Keratinocyte (primary cell): ENCODE data around the gene ERICH2. TPM values are rescaled to one million over a fixed set of nuclear protein-coding genes. Genes with fewer than 3 reads are reported as not detected.

Experiments used
- DNase-seq: peaks from one replicate; pipeline ENCODE4 v3.0.0-alpha.2; 2011; ENCODE audit warnings: low read depth, missing footprints, low spot score
- FAIRE-seq: peaks from 2 replicates; lab custom pipeline; 2011; peaks lifted over from hg19 to GRCh38; lab: Jason Lieb, UNC
- H2AFZ ChIP-seq: 2 replicates; pipeline ENCODE4 v1.6.0; 2012; ENCODE audit warnings: low read length, control low read depth, inconsistent platforms; ENCODE audit not compliant: control insufficient read depth
- H3K27ac ChIP-seq: 2 replicates; pipeline ENCODE4 v1.5.1; 2011; ENCODE audit warnings: low read length; ENCODE audit not compliant: control insufficient read depth, insufficient read depth
- H3K27me3 ChIP-seq: 3 replicates; pipeline ENCODE4 v1.6.0; 2011; ENCODE audit warnings: low read length; ENCODE audit not compliant: control insufficient read depth, insufficient read depth; ENCODE audit errors: extremely low read depth
- H3K36me3 ChIP-seq, 2 experiments: 2 replicates in 1 of 2; 3 replicates in 1 of 2; pipeline ENCODE4 v1.5.1; 2011; ENCODE audit warnings: low read length in 2 of 2, mild to moderate bottlenecking in 1 of 2; ENCODE audit not compliant: control insufficient read depth in 2 of 2, insufficient read depth in 2 of 2; ENCODE audit errors: extremely low read depth in 1 of 2
- H3K4me1 ChIP-seq: 3 replicates; pipeline ENCODE4 v1.5.1; 2011; ENCODE audit warnings: low read length; ENCODE audit not compliant: control insufficient read depth, insufficient read depth; ENCODE audit errors: extremely low read depth
- H3K4me2 ChIP-seq: 3 replicates; pipeline ENCODE4 v1.6.0; 2011; ENCODE audit warnings: low read depth, low read length; ENCODE audit not compliant: control insufficient read depth, insufficient read depth; ENCODE audit errors: extremely low read depth
- H3K4me3 ChIP-seq, 3 experiments: fragments of 200-600 bp in 1 of 3; sonication (generic) in 1 of 3; 2 replicates in 2 of 3; 3 replicates in 1 of 3; pipeline ENCODE4 v1.5.1; 2011 to 2016; ENCODE audit warnings: low read length in 3 of 3, mild to moderate bottlenecking in 3 of 3, control low read depth in 2 of 3, inconsistent platforms in 1 of 3, low read depth in 1 of 3, mixed read lengths in 1 of 3, mixed run types in 1 of 3, moderate library complexity in 1 of 3; ENCODE audit not compliant: control insufficient read depth in 2 of 3, insufficient read depth in 2 of 3; ENCODE audit errors: extremely low read depth in 1 of 3
- H3K79me2 ChIP-seq: 2 replicates; pipeline ENCODE4 v1.6.0; 2012; ENCODE audit warnings: low read length; ENCODE audit not compliant: control insufficient read depth, insufficient read depth
- H3K9ac ChIP-seq: 3 replicates; pipeline ENCODE4 v1.6.0; 2011; ENCODE audit warnings: low read length; ENCODE audit not compliant: control insufficient read depth, insufficient read depth; ENCODE audit errors: extremely low read depth
- H3K9me1 ChIP-seq: 3 replicates; pipeline ENCODE4 v1.6.0; 2011; ENCODE audit warnings: low read length; ENCODE audit not compliant: control insufficient read depth, insufficient read depth; ENCODE audit errors: extremely low read depth
- H3K9me3 ChIP-seq: 2 replicates; pipeline ENCODE4 v1.5.1; 2012; ENCODE audit warnings: low read depth, low read length; ENCODE audit not compliant: control insufficient read depth
- H4K20me1 ChIP-seq: 3 replicates; pipeline ENCODE4 v1.6.0; 2011; ENCODE audit warnings: low read length; ENCODE audit not compliant: control insufficient read depth, insufficient read depth; ENCODE audit errors: extremely low read depth
- CTCF ChIP-seq, 3 experiments: IDR thresholded peaks in 1 of 3; conservative IDR thresholded peaks in 1 of 3; optimal IDR thresholded peaks in 1 of 3; 2 replicates in 2 of 3; 3 replicates in 1 of 3; pipeline versions ENCODE3 to v1.5.1; 2011; ENCODE audit warnings: low read length in 3 of 3, mild to moderate bottlenecking in 3 of 3, moderate library complexity in 2 of 3, control low read depth in 1 of 3, inconsistent platforms in 1 of 3; ENCODE audit not compliant: insufficient read depth in 2 of 3; ENCODE audit errors: extremely low read depth in 1 of 3
- EZH2 ChIP-seq: IDR thresholded peaks from one replicate; pipeline ENCODE4 v1.6.1; 2012; ENCODE audit warnings: inconsistent platforms, mild to moderate bottlenecking, low read length, moderate library complexity
- dilution Hi-C: fragments of 300-500 bp; cut with MboI; formaldehyde crosslinking; loops from one replicate; pipeline ENCODE4 v1.7.0; 2020; ENCODE audit warnings: low sequenced_read_pairs; ENCODE audit not compliant: extremely low pct_ligation_motif_present
- polyA plus RNA-seq, 5 experiments: library from polyadenylated mRNA; depleted of rRNA in 3 of 5; stranded (reverse) in 3 of 5; stranded (forward) in 1 of 5; unstranded in 1 of 5; fragments of >200 nt; gene quantifications; 1 replicate in 1 of 5; 2 replicates in 3 of 5; 3 replicates in 1 of 5; pipeline versions ENCODE4 v1.2.1 to v1.2.3, GENCODE V29; 2011 to 2012; ENCODE audit warnings: missing spikeins in 2 of 5, low read depth in 1 of 5, low replicate concordance in 1 of 5

Gene ERICH2
- polyA plus RNA-seq, 1 donor (not counting 4 experiments of a cell fraction or from before 2014, with no cell fraction given), result 1.3 TPM

- dilution Hi-C loops, result no loop called here
- no peaks in the 10 kb centered on the region for H4K20me1 ChIP-seq
- no peaks in the 10 kb centered on the region for H3K79me2 ChIP-seq
- TF ChIP-seq CTCF (optimal IDR thresholded peaks at IDR 0.05 in 1 of 3, IDR thresholded peaks at IDR 0.05 in 1 of 3, conservative IDR thresholded peaks at IDR 0.05 in 1 of 3; ENCODE audit: extremely low read depth in 1 of 3, insufficient read depth in 2 of 3, low read length in 3 of 3) (no peak), EZH2 (no peak)
- DNase-seq (no peak), FAIRE-seq (no peak)
- H3K9me1 ChIP-seq, result no peaks in the 10 kb centered on the region
- H3K9ac ChIP-seq, result no peak overlapping the region
- no peak overlapping the region for H3K4me3 ChIP-seq
- no peak overlapping the region for H3K27ac ChIP-seq
- H3K4me2 ChIP-seq, result no peak overlapping the region
- peaks cover 29% of the 10 kb centered on the region for H3K27me3 ChIP-seq
- no peaks in the 10 kb centered on the region for H3K9me3 ChIP-seq
- no peaks in the 10 kb centered on the region for H3K36me3 ChIP-seq
- H2AFZ ChIP-seq, result no peak overlapping the region
- no peaks in the 10 kb centered on the region for H3K4me1 ChIP-seq
Observed at GRCh38 chr2:170828533-170828916, 58.3 kb downstream of the ERICH2 start.

- Histone ChIP-seq H3K36me3 (no peaks in the 10 kb centered on the region), H3K27me3 (peaks cover 24% of the 10 kb centered on the region), H3K4me2 (no peak overlapping the region), H3K4me3 (no peak overlapping the region), H3K27ac (no peak overlapping the region), H3K4me1 (no peaks in the 10 kb centered on the region), H3K9me1 (no peaks in the 10 kb centered on the region), H3K79me2 (no peaks in the 10 kb centered on the region), H3K9ac (no peak overlapping the region), H4K20me1 (no peaks in the 10 kb centered on the region), H3K9me3 (no peaks in the 10 kb centered on the region), H2AFZ (no peak overlapping the region)
- dilution Hi-C loops, result no loop called here
- TF ChIP-seq CTCF (optimal IDR thresholded peaks at IDR 0.05 in 1 of 3, IDR thresholded peaks at IDR 0.05 in 1 of 3, conservative IDR thresholded peaks at IDR 0.05 in 1 of 3; ENCODE audit: extremely low read depth in 1 of 3, insufficient read depth in 2 of 3, low read length in 3 of 3), result no peak
- no peak for TF ChIP-seq EZH2
- FAIRE-seq (no peak), DNase-seq (no peak)
Observed at GRCh38 chr2:170829036-170829435, 58.9 kb downstream of the ERICH2 start.
